ENCODE measurements around the gene FADS1.

FADS1 gene

GRCh38 chr11:61817471-61818202 lies 834 bp upstream of the FADS1 start:
- no peak for DNase-seq

DNA sequence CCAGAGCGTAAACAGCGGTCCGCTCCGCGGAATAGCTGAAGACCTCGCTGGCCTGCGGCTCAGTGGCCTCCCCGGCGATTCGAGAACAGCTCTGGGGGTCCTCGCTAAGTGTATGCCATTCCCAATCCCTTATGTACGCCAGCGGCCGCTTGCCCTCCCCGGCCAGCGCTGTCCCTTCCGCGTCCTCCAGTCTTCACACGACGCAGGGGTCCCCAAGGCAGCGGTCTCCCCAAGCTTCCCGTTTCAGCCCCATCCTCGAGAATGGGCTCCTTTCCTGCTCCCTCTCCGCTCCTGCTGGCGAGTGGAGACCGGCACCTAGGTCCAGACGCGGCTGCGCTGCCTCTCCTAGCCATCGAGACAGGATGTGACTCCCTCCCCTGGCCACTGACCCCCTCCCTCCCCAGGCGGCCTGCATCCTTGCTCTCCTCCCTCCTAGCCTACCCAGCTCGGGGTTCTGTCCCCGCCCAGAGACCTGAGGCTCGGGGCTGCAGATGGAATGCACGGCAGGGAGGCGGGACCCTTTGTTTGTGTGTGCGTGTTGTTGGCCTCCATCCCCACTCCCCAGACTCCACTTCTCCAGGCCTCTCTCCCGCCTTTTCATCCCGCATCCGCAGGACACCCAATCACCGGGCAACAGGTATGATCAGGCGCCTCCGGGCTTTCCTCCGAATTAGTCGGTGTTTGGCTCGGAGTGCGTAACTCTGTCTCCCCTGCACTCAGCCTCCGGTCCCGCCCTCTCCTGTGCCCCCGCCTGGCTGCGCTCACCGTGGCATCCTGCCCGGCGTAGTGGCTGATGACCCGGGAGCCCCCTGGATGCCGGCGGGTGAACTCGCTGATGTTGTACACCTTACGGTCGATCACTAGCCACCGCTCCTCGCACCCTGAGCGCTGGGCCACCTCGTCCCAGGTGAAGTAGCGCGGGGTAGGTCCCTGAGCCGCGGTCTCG lies 740 bp downstream of the FADS1 start:
- DNase-seq = peak; percentile 72

DNA sequence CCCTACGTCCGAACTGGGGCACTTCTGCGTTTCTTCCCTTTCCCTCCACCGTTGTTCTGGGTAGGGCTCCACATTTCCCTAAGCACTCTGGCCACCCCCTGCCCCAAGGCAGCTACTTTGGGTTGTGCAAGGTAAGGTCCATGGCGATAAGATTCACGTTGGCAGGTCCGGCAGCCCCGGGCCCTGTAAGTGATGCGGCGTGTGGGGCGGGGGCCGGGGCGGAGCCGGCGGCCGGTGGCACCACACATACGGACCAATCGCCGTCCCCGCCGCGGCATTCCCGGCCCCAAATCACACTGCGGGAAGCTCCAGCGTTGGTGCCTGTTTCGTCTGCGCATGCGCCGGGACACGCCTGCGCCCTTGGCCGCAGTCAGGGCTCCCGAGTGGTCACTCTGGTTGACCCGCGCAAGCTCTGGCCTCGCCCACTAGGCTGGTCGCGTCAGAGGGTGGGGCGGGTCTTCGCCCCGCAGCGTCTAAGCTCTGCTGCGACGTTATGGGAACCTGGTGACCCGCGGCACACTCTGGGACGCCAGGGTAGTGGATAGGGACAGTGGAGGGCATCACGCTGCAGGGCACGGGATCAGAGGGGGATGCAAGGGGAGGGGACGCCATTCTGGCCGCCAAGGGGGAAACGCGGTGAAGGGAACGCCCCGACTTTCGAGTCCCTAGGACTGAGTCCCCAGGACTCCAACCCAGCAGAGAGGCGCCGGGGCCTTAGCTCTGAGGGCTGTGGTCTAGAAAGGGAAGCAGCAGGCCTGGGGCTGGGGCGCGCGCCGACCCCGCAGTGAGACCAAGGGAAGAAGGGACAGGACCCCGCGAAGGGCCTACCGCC lies 1.6 kb downstream of the FADS1 start:
- peak; percentile 86 for DNase-seq

DNA sequence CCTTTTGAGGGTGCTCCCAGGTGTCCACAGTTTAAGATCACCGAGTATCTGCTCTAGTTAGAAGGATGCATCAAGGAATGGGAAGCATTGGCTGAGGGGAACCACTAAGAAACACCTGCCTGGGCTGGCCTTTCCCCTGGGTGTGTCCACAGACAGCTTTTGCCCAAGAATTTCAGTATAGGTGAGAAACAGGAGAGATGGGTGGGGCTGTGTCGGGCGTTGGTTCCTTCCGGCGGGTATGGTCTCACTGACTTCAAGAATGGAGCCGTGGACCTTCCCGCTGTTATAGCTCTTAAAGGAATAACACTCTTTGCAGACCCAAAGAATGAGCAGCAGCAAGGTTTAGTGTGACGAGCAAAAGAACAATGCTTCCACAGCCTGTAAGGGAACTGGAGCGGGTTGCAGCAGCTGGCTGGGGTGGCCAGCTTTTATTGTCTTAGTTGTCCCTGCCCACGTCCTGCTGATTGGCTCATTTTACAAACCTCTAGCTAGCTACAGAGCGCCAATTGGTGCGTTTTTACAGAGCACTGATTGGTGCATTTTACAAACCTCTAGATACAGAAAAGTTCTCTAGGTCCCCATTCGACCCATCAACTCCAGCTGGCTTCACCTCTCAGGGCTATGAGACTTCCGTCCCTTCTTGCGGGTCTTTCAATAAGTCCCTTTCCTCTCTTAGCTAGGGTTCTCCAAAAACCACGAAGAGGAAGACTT lies 2.4 kb downstream of the FADS1 start:
- DNase-seq = no peak

DNA sequence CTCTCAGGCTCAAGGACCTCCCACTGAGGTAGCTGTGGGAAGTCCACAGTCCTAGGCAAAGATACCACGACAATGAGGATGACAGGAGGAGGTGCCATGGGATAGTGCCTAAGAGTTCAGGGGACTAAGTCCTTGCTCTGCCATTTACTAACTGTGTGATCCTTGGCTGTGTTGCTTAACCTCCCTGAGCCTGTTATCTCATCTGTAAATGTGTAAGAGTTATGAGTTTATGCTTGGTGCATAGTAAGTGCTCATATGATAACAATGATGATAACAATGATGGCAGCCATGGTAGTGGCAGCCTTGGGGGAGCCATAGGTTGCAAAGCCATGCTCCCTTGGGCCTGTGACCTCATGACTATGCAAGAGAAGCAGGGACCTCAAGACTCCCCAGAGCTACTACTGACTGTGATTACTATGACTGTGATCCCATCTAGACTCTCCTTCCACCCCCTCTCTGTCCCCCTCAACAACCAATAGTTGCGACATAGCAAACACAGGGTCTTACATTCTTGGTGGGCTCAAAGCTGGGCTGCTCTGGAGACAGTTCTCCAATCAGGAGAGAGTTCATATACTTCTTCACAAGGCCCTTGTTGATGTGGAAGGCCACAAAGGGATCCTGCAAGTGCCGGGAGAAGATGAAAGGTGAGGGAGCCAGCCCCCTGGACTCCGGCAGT lies 3.9 kb downstream of the FADS1 start:
- no peak for DNase-seq

DNA sequence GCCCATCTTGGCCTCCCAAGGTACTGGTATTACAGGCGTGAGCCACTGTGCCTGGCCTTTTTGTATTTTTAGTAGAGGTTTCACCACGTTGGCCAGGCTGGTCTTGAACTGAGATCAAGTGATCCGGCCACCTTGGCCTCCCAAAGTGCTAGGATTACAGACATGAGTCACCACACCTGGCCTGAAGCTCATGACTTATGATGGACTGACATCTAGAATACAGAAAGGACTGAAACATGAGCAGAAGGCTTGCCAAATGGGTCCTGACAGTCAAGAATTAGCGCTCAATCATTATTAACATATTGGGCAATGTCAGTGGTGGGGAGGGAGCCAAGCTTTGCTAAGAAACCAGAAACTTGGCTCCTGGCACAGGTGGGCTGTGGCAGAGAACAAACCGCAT lies 5.0 kb downstream of the FADS1 start:
- DNase-seq = no peak

- DNase-seq = no peak
Measured at GRCh38 chr11:61810671-61811175, 6.1 kb downstream of the FADS1 start.

- DNase-seq = no peak
Measured at GRCh38 chr11:61806785-61807184, 10.0 kb downstream of the FADS1 start.

DNA sequence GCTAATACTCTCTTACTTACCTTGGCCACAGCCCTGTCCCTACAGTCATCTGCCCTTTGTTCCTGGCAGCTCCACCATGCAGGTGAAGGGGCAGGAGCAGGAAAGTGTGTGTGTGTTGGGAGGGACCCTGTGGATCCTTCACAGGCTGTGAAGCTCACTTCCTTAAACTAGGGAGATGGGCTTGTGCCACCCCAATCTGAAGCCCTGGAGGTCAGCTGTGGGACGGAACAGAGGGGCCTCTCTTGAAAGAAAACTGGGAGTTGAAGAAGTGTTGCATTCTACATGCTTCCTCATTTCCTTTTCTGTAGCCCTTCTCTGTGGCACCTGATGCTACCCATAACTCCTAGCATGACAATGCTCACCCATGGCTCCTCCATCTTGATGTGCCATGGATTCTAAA lies 11.7 kb downstream of the FADS1 start:
- no peak for DNase-seq

DNA sequence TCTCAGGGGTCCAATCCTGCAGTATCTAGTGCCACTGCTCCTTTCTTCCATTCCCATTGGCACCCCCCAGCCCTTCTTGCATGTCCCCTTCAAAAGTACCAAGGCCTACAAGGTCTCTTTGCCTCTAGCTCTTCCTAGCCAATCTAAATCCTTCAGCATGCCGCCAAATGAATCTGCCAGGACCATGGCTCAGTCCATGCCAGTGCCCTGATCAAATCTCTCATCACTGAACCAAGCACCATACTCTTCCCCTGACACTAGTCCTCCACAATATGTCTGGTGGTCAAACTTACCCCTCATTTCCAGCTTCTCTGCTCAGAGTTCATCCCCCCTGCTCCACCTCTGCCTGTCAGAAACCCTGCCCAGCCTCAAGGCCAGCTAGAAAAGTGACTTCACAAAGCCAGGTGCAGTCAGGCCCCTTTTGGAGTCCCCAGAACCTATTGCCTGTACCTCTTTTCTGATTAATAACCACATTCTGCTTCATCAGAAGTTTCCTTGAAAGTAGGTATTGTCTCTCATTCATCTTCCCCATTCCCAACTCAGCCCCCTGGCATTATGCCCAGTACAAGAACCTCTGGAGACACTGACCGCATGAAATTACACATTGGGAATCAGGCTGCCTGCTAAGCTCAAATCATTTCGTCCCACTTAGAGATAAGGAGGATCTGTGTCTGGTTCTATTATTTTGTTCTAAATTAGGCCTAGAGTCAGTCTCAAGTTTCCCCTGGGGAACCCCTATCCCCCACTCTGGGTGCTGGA lies 12.7 kb downstream of the FADS1 start:
- no peak for DNase-seq

- DNase-seq = no peak
Measured at GRCh38 chr11:61802605-61803004, 14.2 kb downstream of the FADS1 start.

DNA sequence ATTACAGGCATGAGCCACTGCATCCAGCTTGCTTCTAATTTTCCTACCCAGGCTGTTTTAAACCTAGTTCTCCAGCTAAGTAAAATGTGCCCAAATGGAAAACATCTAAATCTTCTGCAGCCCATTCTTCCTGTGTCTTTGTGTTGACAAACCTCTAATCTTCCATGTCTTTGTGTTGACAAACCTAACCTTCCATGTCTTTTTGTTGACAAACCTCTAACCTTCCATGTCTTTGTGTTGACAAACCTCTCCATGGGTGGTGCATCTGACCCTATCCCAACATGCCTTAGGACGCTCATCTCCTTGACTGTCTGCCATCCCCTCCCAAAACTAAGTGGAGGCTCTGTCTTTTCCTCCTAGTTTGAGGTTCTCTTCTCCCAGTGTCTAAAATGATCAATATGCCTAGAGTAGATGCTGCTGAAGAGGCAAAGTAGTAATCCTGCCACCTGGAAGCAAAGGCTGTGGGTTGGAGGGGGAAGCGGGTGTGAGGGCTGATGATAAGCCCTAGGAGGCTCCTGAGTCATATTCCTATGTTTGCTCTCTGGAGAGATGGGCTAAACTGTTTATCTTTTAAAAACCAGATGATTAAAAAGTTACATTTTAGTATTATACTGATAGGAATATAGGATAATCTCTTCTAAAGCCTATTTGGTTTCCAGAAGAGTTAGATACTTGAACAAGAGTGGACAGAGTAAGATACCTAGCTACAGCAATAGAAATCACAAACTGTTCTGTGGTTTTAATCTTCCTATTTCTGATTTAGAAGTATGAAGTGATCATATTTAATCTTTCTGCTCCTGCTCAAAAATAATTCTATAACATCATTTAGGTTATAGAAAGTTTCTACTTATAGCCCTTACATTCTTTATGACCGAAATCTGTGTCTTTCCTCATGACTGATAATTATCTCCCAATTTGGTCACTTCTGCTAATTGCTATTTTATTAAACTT lies 16.2 kb downstream of the FADS1 start:
- DNase-seq = no peak

DNA sequence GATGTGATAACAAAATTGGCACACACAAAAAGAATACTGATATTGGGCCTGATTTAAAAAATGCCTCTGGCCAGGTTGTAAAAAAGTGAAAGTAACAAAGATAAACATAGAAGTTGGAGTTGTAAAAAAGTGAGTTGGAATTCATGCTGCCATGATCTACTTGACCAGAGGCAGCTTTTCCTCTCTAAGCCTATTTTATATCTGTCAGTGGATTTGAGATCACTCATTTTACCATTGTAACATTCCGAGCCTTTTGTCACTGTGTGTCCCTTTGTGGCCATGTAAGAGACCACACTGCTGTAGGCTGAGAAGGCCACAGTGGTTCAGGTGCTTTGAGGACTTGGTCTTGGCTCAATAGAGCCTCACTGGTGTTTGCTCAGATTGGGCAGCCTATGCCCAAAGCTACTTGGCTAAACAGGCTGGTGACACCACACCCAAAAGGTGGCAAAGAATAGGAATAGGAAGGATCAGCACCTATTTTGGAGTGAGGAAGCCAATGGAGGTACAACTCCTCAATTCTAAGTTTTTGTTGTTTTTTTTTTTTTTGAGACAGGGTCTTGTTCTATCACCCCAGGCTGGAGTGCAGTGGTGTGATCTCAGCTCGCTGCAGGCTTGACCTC lies 17.0 kb downstream of the FADS1 start:
- no peak for DNase-seq

DNA sequence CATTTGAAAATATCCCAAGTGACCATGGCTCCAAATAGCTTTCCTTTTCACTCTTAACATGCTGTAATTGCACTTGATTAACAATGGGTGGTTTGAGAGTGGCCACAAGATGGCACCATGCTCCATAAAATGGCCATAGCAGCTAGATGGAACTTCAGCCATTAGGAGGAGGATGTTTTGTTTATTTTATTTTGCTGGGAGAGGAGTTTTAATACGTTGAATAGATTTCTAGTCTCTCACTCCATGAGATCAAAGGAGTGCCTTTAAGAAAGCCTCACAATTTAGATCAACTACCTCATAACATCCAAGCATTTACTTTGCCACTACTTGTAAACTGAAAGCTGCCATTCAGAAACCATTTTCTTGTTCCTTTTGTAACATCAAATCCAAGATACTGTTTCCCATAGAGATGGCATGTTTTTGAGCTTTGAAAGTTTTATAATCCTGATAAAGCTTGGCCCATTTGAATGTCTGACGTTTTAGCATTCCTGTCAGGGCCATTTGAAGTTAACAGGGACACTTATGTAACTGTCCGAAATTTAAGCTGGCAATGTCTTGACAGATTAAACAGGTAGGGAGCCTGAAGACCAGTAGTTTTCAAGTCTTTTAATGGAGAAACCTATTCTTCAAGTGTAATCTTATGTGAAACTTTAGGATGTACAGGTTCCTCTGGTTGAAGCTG lies 19.4 kb downstream of the FADS1 start:
- no peak for DNase-seq

DNA sequence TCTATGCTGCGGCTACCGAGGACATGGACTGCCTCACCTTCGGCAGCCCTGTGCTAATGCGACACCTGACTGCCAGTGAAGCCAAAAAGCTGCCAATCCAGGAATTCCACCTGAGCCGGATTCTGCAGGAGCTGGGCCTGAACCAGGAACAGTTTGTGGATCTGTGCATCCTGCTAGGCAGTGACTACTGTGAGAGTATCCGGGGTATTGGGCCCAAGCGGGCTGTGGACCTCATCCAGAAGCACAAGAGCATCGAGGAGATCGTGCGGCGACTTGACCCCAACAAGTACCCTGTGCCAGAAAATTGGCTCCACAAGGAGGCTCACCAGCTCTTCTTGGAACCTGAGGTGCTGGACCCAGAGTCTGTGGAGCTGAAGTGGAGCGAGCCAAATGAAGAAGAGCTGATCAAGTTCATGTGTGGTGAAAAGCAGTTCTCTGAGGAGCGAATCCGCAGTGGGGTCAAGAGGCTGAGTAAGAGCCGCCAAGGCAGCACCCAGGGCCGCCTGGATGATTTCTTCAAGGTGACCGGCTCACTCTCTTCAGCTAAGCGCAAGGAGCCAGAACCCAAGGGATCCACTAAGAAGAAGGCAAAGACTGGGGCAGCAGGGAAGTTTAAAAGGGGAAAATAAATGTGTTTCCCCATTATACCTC lies 20.8 kb downstream of the FADS1 start:
- no peak for DNase-seq

DNA sequence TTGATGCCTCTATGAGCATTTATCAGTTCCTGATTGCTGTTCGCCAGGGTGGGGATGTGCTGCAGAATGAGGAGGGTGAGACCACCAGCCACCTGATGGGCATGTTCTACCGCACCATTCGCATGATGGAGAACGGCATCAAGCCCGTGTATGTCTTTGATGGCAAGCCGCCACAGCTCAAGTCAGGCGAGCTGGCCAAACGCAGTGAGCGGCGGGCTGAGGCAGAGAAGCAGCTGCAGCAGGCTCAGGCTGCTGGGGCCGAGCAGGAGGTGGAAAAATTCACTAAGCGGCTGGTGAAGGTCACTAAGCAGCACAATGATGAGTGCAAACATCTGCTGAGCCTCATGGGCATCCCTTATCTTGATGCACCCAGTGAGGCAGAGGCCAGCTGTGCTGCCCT lies 21.3 kb downstream of the FADS1 start:
- no peak for DNase-seq

GRCh38 chr11:61794579-61794978 lies 22.2 kb downstream of the FADS1 start:
- DNase-seq = no peak

- no peak for DNase-seq
Measured at GRCh38 chr11:61793829-61794204, 23.0 kb downstream of the FADS1 start.
